Measurements from ENCODE around the gene GUCA1A. TPM values are rescaled to one million over a fixed set of nuclear protein-coding genes. Genes with fewer than 3 reads are reported as not detected.

Gene GUCA1A
- total RNA-seq, 4 donors from 2014 or later = not detected

DNA sequence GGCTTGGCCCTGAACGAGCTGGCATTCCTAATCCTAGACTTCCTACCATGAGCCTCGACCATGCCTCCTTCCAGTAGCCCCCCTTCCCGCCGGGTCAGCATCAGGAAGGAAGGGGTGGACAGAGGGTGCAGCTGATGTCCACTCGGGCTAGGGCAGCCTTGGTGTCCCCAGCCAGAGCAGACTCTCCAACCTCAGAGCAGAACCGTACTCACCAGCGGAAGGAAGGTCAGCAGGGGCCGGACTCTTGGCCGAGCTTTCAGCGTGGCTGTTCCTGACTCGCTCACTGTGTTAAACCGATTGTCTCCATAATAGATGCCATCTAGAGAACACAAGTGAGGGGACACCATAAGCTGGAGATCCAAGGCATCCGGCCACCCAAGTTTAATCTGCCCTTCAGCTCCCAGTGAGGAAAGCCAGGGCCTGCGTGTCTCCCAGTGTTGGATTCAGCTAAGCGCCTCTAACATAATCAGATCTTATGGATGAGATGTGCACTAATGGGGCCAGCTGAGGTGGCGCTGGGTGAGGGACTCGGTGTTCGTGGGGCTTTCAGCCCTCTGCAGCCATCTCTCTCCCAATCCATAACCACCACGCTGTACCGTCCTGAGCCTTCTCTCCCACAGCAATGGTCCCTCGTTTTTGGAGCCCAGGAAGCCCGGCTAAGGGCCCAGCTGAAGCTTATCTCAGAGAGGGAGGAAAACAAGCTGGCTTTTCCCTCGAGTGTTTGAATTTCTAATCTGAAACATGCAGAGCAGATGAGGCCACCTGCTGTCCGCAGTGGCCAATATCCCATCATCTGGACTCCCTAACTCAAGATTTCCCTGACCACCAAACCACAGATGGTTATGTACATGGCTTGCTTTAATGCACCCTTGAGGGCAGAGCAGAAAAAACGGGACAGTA lies 44.5 kb upstream of the GUCA1A start:
- WGBS, 2 donors = 85 to 87% methylated on average over 23 to 25 of the region's 25 CpGs
- peaks cover 5 to 10% of the 10 kb centered on the region in 2 donors for H3K36me3 ChIP-seq
- intact Hi-C loops (cut with DNase I) = no loop called here
- H3K27ac ChIP-seq = no peak overlapping the region
- no peak for TF ChIP-seq POLR2A (IDR thresholded peaks at IDR 0.05)
- TF ChIP-seq, protein P1, sequence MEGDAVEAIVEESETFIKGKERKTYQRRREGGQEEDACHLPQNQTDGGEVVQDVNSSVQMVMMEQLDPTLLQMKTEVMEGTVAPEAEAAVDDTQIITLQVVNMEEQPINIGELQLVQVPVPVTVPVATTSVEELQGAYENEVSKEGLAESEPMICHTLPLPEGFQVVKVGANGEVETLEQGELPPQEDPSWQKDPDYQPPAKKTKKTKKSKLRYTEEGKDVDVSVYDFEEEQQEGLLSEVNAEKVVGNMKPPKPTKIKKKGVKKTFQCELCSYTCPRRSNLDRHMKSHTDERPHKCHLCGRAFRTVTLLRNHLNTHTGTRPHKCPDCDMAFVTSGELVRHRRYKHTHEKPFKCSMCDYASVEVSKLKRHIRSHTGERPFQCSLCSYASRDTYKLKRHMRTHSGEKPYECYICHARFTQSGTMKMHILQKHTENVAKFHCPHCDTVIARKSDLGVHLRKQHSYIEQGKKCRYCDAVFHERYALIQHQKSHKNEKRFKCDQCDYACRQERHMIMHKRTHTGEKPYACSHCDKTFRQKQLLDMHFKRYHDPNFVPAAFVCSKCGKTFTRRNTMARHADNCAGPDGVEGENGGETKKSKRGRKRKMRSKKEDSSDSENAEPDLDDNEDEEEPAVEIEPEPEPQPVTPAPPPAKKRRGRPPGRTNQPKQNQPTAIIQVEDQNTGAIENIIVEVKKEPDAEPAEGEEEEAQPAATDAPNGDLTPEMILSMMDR (IDR thresholded peaks at IDR 0.05) = no peak
- no peak overlapping the region for H3K4me3 ChIP-seq (replicated peaks in 1 of 3)
- peaks cover 8 to 9% of the 10 kb centered on the region in 2 donors for H3K4me1 ChIP-seq
- no peaks in the 10 kb centered on the region for H3K27me3 ChIP-seq
- no peak for DNase-seq
- H3K9me3 ChIP-seq = no peaks in the 10 kb centered on the region

- intact Hi-C loops (cut with DNase I) = no loop called here
- Histone ChIP-seq H3K9me3 (no peaks in the 10 kb centered on the region), H3K4me3 (replicated peaks in 1 of 3) (no peak overlapping the region), H3K27ac (no peak overlapping the region), H3K27me3 (no peaks in the 10 kb centered on the region), H3K4me1 (peaks cover 2 to 3% of the 10 kb centered on the region in 2 donors), H3K36me3 (peaks cover 5 to 10% of the 10 kb centered on the region in 2 donors)
- TF ChIP-seq, protein P1 (IDR thresholded peaks at IDR 0.05) = no peak
- TF ChIP-seq POLR2A (IDR thresholded peaks at IDR 0.05) = no peak
- DNase-seq = no peak
- 100% methylated on average over 2 of the region's 2 CpGs for WGBS, 2 donors
Observed at GRCh38 chr6:42129360-42129676, 43.8 kb upstream of the GUCA1A start.

DNA sequence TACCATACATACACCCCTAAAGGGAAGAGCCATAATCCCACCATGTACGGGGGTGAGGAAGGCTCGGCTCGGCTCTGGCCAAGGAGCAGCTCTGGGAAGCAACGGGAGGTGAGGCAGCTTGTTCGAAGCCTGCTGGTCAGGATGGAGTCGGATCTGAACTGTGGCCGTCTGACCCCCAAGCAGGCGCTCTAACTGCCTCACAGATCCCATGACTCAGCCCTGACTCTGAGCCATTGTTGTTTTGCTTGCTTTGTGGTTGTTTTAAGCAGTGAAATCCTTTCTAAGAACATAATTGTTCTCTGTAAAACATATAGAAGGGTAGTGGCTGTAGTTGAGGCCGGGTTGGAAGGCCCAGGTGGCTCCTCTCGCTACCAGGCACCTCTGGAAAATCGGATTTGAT lies 41.6 kb upstream of the GUCA1A start:
- TF ChIP-seq POLR2A (IDR thresholded peaks at IDR 0.05) = no peak
- TF ChIP-seq, protein P1 (IDR thresholded peaks at IDR 0.05) = no peak
- 90 to 94% methylated on average over 11 of the region's 11 CpGs for WGBS, 2 donors
- intact Hi-C loops (cut with DNase I) = no loop called here

DNA sequence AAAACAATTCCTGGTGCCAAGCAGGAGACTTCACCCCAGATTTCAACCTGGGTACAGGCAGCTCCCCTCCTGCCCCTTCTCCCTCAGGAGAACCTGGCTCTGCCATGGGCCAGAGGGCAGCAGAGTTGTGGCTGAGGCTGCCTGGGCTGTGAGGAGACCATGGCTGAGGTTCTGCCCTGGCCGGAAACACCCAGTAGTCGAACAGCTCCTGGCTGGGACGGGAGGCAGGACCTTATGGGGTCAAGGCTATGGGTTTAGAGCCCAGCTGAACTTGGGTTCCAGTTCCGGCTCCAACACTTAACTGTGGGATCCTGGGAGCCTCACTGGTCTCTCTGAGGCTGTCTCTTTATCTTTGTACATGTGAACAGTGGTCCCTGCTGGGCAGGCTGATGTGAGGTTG lies 39.2 kb upstream of the GUCA1A start:
- 92 to 93% methylated on average over 3 to 4 of the region's 4 CpGs for WGBS, 2 donors
- intact Hi-C loops (cut with DNase I) = no loop called here
- no peaks in the 10 kb centered on the region for H3K9me3 ChIP-seq
- no peaks in the 10 kb centered on the region for H3K36me3 ChIP-seq
- DNase-seq = no peak
- H3K4me3 ChIP-seq (replicated peaks in 1 of 3) = no peak overlapping the region
- TF ChIP-seq, protein P1 (IDR thresholded peaks at IDR 0.05) = no peak
- TF ChIP-seq POLR2A (IDR thresholded peaks at IDR 0.05) = no peak
- H3K4me1 ChIP-seq = peaks cover 8 to 19% of the 10 kb centered on the region in 2 donors
- no peaks in the 10 kb centered on the region for H3K27me3 ChIP-seq
- H3K27ac ChIP-seq = no peak overlapping the region

More for the DNA sequence above, 41.6 kb upstream of the GUCA1A start:
- Histone ChIP-seq H3K27ac (no peak overlapping the region), H3K4me1 (peaks cover 0 to 2% of the 10 kb centered on the region in 2 donors), H3K36me3 (peaks cover 5 to 10% of the 10 kb centered on the region in 2 donors), H3K27me3 (no peaks in the 10 kb centered on the region), H3K4me3 (replicated peaks in 1 of 3) (no peak overlapping the region), H3K9me3 (no peaks in the 10 kb centered on the region)
- no peak for DNase-seq

GRCh38 chr6:42135161-42135560 lies 38.0 kb upstream of the GUCA1A start:
- Histone ChIP-seq H3K9me3 (no peaks in the 10 kb centered on the region), H3K27ac (no peak overlapping the region), H3K4me3 (replicated peaks in 1 of 3) (no peak overlapping the region), H3K27me3 (no peaks in the 10 kb centered on the region), H3K36me3 (no peaks in the 10 kb centered on the region), H3K4me1 (peaks cover 20 to 32% of the 10 kb centered on the region in 2 donors)
- 82 to 89% methylated on average over 9 to 10 of the region's 12 CpGs for WGBS, 2 donors
- intact Hi-C loops (cut with DNase I) = no loop called here
- no peak for TF ChIP-seq POLR2A (IDR thresholded peaks at IDR 0.05)
- TF ChIP-seq, protein P1 (IDR thresholded peaks at IDR 0.05) = no peak
- no peak for DNase-seq

All from thyroid gland (tissue), 4 donors.